ENCODE data around the gene CDH4.

- TF ChIP-seq ZNF16 (tag by site-specific recombination; IDR thresholded peaks at IDR 0.05; ENCODE audit: low read depth) (no peak), REST (tag by site-specific recombination; IDR thresholded peaks at IDR 0.05) (no peak)
Observed at GRCh38 chr20:61316346-61316745, 64.3 kb downstream of the CDH4 start.
